Measurements from ENCODE around the gene KRTAP5-6.

GRCh38 chr11:1731451-1732059, 34.6 kb downstream of the KRTAP5-6 start:
- TF ChIP-seq POLR2A (IDR thresholded peaks at IDR 0.05) (no peak), CTCF (IDR thresholded peaks at IDR 0.05) (no peak)

Measured in prostate gland (tissue), 2 donors.